EH (cell line): ENCODE results near the gene ZNF107.
"Not testable (repeated sequence)": the region's sequence is repeated elsewhere in the genome, so short reads cannot be mapped to it uniquely, and the experiment has no call there.

Experiments
- DNase-seq: peaks from one replicate; pipeline ENCODE4 v3.0.0-alpha.2; 2015; ENCODE audit warnings: low read depth

The ZNF107 gene

DNA sequence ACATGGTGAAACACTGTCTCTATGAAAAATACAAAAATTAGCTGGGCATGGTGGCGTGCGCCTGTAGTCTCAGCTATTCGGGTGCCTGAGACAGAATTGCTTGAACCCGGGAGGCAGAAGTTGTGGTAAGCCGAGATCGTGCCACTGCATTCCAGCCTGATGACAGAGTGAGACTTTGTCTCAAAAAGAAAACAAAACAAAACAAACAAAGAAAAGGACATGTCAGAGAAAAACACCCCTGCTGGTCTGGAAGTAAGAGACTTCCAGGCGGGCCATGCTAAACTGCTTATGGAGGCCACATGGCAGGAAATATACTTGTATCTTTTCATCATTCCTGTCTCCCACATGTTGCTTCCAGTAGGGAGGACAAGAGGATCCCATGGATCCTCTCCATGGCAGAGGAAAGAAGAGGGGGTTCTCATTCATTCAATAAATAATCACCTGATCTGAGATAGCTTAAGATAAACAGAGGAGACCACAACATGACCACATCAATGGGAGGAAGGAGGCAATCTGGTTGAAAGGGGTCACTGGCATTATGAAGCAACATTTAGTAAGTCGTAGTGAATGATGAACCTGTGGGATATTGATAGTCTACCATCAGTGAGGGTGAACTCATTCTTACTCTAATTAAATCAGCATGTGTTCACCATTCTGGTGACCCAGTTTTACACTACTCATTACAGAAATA, 67.8 kb downstream of the ZNF107 start:
- DNase-seq: no peak

DNA sequence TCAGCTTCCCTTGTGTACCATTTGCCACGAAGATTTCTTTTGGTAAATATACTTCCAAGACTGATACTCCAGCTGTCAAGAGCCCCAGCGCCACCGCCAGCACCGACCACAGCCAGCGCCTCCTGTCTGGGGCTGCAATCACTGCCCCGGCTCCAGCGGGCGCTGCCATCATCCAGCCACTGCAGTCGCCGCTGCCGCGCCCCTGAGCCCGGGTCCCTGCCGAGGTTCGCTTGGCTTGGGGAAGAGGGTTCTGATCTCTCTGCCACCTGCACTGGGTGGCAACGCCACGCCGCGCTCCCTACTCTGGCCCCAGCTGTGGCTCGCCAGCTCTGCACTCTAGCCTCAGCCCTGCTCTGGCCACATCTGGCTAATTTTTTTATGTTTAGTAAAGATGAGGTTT, 70.6 kb downstream of the ZNF107 start:
- no peak for DNase-seq

DNA sequence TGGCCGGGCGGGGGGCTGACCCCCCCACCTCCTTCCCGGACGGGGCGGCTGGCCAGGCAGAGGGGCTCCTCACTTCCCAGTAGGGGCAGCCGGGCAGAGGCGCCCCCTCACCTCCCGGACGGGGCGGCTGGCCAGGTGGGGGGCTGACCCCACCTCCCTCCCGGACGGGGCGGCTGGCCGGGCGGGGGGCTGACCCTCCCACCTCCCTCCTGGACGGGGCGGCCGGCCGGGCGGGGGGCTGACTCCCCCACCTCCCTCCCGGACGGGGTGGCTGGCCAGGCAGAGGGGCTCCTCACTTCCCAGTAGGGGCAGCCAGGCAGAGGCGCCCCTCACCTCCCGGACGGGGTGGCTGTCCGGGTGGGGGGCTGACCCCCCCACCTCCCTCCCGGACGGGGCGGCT, 72.5 kb downstream of the ZNF107 start:
- not testable (repeated sequence) for DNase-seq

DNA sequence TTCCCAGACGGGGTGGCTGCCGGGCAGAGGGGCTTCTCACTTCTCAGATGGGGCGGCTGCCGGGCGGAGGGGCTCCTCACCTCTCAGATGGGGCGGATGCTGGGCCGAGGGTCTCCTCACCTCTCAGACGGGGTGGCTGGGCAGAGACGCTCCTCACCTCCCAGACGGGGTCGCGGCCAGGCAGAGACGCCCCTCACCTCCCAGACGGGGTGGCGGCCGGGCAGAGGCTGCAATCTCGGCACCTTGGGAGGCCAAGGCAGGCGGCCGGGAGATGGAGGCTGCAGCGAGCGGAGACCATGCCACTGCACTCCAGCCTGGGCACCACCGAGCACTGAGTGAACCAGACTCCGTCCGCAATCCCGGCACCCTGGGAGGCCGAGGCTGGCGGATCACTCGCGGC, 73.0 kb downstream of the ZNF107 start:
- DNase-seq: not testable (repeated sequence)

DNA sequence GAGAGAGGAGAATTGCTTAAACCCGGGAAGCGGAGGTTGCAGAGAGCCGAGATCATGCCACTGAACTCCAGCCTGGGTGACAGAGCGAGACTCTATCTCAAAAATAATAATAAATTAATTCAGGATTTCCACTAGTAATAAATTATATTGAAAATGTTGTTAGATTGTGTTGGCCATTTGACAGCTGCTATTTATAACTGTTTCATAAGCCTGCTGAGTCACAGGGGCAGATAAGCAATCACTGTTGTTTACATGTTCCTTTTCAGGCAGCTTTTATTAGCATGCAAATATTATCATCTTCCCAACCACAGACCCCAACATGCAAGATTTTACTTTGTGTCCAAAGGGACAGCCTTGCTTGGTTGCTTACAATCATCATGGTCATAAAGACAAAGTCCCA, 78.7 kb downstream of the ZNF107 start:
- peak; percentile 1 for DNase-seq

DNA sequence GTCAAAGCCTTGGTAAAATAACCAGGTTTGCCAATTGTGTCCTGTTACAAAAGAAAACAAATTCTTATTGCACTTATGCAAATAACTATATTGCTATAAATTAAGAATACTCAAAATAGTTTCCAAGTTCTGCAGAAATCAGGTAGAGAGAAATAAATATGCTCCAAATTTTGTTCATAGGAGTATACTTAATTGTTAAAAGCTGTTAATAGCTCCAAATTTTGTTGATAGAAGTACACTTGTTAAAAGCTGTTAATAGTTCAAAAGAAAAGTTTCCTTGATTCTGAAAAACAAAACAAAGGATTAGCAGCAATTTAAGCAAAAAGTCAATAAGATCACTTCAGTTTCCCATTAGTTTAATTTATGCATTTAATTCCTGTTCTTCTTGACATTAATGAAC, 81.9 kb downstream of the ZNF107 start:
- DNase-seq: no peak

DNA sequence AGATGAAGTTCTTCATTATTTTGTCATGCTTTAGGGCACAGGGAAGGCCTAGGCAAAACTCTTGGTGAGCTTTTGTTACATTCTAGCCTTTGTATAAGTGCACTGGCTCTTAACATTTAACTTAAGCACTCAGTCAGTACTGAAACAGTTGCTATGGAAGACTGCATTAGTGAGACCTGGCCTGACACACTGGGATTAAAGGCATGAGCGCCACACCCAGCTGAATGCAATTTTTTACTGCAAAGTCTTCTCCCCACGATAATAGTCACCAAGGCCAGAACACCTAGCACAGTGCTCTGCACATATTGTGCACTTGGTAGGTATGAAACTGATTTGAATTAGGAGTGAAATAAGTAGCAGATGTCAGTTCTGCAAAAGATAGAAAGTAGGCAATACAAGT, 87.1 kb downstream of the ZNF107 start:
- no peak for DNase-seq

DNA sequence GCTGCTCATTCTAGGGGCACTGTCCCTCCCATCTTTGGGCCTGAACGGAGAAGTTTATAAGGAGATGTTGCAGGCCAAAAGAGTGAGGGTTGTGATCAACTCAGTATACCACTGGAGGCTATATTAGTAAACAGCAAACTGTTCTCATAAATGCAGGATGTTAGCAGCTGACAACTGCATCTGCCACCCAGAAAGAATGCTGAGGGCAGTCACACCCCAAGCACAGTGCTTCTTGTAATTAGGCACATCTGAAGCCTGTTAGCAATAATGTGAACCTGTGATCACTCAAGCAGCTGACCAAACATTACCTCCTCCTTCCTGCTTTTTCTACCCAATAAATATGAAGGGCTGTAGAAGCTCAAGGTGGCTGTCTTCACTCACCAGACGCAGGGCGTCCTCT, 89.9 kb downstream of the ZNF107 start:
- DNase-seq: no peak

DNA sequence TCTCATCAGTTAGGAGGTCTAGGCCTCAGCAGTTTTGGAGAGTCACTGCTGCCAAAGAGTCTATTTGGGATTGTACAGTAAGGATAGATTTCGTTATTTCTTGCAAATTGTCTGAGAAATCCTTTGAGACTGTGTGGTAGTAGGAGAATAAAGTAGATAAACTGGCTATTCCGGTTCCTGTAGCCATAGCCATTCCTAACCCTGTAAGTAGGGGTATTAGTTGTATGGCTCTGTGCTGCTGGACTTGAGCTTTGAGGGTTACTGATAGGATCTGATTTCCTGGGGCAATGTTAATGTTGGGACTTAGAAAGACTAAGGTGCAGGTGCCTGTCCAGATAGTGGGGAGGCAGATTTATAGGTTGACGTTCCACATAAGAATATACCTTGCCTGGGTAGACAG, 92.2 kb downstream of the ZNF107 start:
- DNase-seq: no peak
